Neural cell (in vitro differentiated cells): Measurements from ENCODE around the gene PCYT1B. TPM values are rescaled to one million over a fixed set of nuclear protein-coding genes. Genes with fewer than 3 reads are reported as not detected.

Source experiments
- H2AFZ ChIP-seq: fragments of 200-600, 300-800 bp; sonication (generic), shearing (Covaris generic); 2 replicates; pipeline ENCODE4 v1.6.0; 2014; ENCODE audit warnings: low read depth, mild to moderate bottlenecking, antibody characterized with exemption, low read length, moderate library complexity
- H3F3A ChIP-seq: fragments of 200-600 bp; shearing (Covaris generic); 2 replicates; pipeline ENCODE4 v1.6.1; 2016; ENCODE audit warnings: mild to moderate bottlenecking, moderate library complexity, mixed read lengths, antibody characterized with exemption, low read length; ENCODE audit not compliant: insufficient read depth, poor library complexity, severe bottlenecking
- H3K27ac ChIP-seq: fragments of 200-600, 300-800 bp; sonication (generic), shearing (Covaris generic); 2 replicates; pipeline ENCODE4 v1.5.1; 2014; ENCODE audit warnings: mild to moderate bottlenecking, low read length, moderate library complexity
- H3K27me3 ChIP-seq: fragments of 300-800, 200-600 bp; sonication (generic), shearing (Covaris generic); 2 replicates; pipeline ENCODE4 v1.6.0; 2014; ENCODE audit warnings: mild to moderate bottlenecking, low read depth, low read length, moderate library complexity; ENCODE audit not compliant: insufficient read depth
- H3K36me3 ChIP-seq: fragments of 300-800, 200-600 bp; sonication (generic), shearing (Covaris generic); 2 replicates; pipeline ENCODE4 v1.5.1; 2014; ENCODE audit warnings: mild to moderate bottlenecking, antibody characterized with exemption, low read length, moderate library complexity; ENCODE audit not compliant: insufficient read depth
- H3K4me2 ChIP-seq: fragments of 300-800, 200-600 bp; sonication (generic), shearing (Covaris generic); 2 replicates; pipeline ENCODE4 v1.6.0; 2014; ENCODE audit warnings: mild to moderate bottlenecking, low read length
- H3K4me3 ChIP-seq: fragments of 300-800, 200-600 bp; sonication (generic), shearing (Covaris generic); 2 replicates; pipeline ENCODE4 v1.5.1; 2014; ENCODE audit warnings: mild to moderate bottlenecking, low read length, moderate library complexity
- H3K79me2 ChIP-seq: fragments of 200-600 bp; shearing (Covaris generic); replicated peaks from 2 replicates; pipeline ENCODE4 v1.6.0; 2014; ENCODE audit warnings: mild to moderate bottlenecking, low read length, moderate library complexity; ENCODE audit not compliant: insufficient read depth
- H3K9ac ChIP-seq: fragments of 300-800, 200-600 bp; sonication (generic), shearing (Covaris generic); 2 replicates; pipeline ENCODE4 v1.6.1; 2016; ENCODE audit warnings: mild to moderate bottlenecking, low read length, mixed read lengths
- H3K9me2 ChIP-seq: fragments of 200-600 bp; shearing (Covaris generic); 2 replicates; pipeline ENCODE4 v1.6.1; 2016; ENCODE audit warnings: mild to moderate bottlenecking, low read length, mixed read lengths; ENCODE audit not compliant: insufficient read depth
- H3K9me3 ChIP-seq: fragments of 200-600, 300-800 bp; sonication (generic), shearing (Covaris generic); 2 replicates; pipeline ENCODE4 v1.6.1; 2016; ENCODE audit warnings: mild to moderate bottlenecking, mixed run types, low read length, moderate library complexity, mixed read lengths
- H4K20me1 ChIP-seq: fragments of 200-600 bp; shearing (Covaris generic); 2 replicates; pipeline ENCODE4 v1.6.1; 2016; ENCODE audit warnings: mild to moderate bottlenecking, mixed run types; ENCODE audit not compliant: insufficient read depth
- EP300 ChIP-seq: fragments of 450-650 bp; conservative IDR thresholded peaks from 2 replicates; pipeline ENCODE4 v1.6.1; 2014; ENCODE audit warnings: antibody characterized with exemption, mild to moderate bottlenecking, moderate library complexity; ENCODE audit not compliant: poor library complexity, severe bottlenecking
- EZH2 ChIP-seq: fragments of 200-600, 300-800 bp; shearing (Covaris generic), sonication (generic); IDR thresholded peaks from 2 replicates; pipeline ENCODE4 v1.6.1; 2014; ENCODE audit warnings: antibody characterized with exemption, low read length, borderline replicate concordance, mild to moderate bottlenecking; ENCODE audit not compliant: insufficient read depth, poor library complexity, severe bottlenecking
- MXI1 ChIP-seq: fragments of 450-650 bp; conservative IDR thresholded peaks from 2 replicates; pipeline ENCODE4 v1.6.1; 2014; ENCODE audit warnings: antibody characterized with exemption, mild to moderate bottlenecking; ENCODE audit not compliant: poor library complexity, severe bottlenecking
- POLR2AphosphoS5 ChIP-seq: IDR thresholded peaks from 2 replicates; pipeline ENCODE4 v1.6.1; 2012
- RAD21 ChIP-seq: fragments of 450-650 bp; conservative IDR thresholded peaks from 2 replicates; pipeline ENCODE4 v1.6.1; 2014; ENCODE audit warnings: antibody characterized with exemption, mild to moderate bottlenecking, moderate library complexity
- SMC3 ChIP-seq: fragments of 450-650 bp; conservative IDR thresholded peaks from 2 replicates; pipeline ENCODE4 v1.6.1; 2014; ENCODE audit warnings: antibody characterized with exemption, mild to moderate bottlenecking, moderate library complexity; ENCODE audit not compliant: poor library complexity
- TAF1 ChIP-seq: IDR thresholded peaks from 2 replicates; pipeline ENCODE4 v1.6.1; 2012; ENCODE audit warnings: low read depth
- polyA plus RNA-seq: library from polyadenylated mRNA; depleted of rRNA; stranded (reverse); fragments of >200 nt; gene quantifications from 2 replicates; pipeline ENCODE4 v1.2.3, GENCODE V29; 2014
- TF ChIP-seq, protein P1 (sequence below): fragments of 450-650 bp; IDR thresholded peaks from 2 replicates; pipeline ENCODE4 v1.5.1; 2014; ENCODE audit warnings: antibody characterized with exemption, mild to moderate bottlenecking, moderate library complexity; ENCODE audit not compliant: poor library complexity, severe bottlenecking
- TF ChIP-seq, protein P2 (sequence below): IDR thresholded peaks from 2 replicates; pipeline ENCODE4 v1.6.1; 2012; ENCODE audit warnings: borderline replicate concordance

Gene PCYT1B
- polyA plus RNA-seq, 1 donor from 2014 or later = 10.6 TPM

DNA sequence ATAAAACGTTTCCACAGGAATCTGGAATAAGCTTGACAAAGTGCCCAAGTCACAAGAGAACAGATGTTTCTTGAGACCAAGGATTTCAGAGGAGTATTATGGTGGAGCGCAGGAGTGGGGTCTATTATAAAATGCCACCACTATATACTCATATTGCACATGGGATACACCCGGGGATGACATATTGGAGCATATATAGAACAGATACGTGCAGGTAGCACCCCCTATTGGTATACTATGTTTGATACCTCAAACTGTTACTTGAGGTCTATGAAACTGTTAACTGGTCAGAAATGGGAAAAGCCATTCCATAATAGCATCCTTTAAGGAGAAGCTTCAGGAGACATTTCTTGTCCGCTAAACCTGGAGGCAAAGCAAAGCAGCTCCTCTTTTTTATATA, 86.0 kb downstream of the PCYT1B start:
- Histone ChIP-seq H4K20me1 (no peaks in the 10 kb centered on the region), H3K9me2 (no peaks in the 10 kb centered on the region), H3K4me3 (no peak overlapping the region), H3K27ac (no peak overlapping the region), H3K36me3 (no peaks in the 10 kb centered on the region), H3K79me2 (no peaks in the 10 kb centered on the region), H3K9ac (no peak overlapping the region), H3K4me2 (no peak overlapping the region), H3F3A (no peaks in the 10 kb centered on the region), H2AFZ (no peak overlapping the region), H3K27me3 (no peaks in the 10 kb centered on the region), H3K9me3 (no peaks in the 10 kb centered on the region)
- TF ChIP-seq RAD21 (no peak), POLR2AphosphoS5 (no peak), EP300 (no peak), TAF1 (no peak)
- TF ChIP-seq, protein P1, sequence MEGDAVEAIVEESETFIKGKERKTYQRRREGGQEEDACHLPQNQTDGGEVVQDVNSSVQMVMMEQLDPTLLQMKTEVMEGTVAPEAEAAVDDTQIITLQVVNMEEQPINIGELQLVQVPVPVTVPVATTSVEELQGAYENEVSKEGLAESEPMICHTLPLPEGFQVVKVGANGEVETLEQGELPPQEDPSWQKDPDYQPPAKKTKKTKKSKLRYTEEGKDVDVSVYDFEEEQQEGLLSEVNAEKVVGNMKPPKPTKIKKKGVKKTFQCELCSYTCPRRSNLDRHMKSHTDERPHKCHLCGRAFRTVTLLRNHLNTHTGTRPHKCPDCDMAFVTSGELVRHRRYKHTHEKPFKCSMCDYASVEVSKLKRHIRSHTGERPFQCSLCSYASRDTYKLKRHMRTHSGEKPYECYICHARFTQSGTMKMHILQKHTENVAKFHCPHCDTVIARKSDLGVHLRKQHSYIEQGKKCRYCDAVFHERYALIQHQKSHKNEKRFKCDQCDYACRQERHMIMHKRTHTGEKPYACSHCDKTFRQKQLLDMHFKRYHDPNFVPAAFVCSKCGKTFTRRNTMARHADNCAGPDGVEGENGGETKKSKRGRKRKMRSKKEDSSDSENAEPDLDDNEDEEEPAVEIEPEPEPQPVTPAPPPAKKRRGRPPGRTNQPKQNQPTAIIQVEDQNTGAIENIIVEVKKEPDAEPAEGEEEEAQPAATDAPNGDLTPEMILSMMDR = no peak
- TF ChIP-seq, protein P2, sequence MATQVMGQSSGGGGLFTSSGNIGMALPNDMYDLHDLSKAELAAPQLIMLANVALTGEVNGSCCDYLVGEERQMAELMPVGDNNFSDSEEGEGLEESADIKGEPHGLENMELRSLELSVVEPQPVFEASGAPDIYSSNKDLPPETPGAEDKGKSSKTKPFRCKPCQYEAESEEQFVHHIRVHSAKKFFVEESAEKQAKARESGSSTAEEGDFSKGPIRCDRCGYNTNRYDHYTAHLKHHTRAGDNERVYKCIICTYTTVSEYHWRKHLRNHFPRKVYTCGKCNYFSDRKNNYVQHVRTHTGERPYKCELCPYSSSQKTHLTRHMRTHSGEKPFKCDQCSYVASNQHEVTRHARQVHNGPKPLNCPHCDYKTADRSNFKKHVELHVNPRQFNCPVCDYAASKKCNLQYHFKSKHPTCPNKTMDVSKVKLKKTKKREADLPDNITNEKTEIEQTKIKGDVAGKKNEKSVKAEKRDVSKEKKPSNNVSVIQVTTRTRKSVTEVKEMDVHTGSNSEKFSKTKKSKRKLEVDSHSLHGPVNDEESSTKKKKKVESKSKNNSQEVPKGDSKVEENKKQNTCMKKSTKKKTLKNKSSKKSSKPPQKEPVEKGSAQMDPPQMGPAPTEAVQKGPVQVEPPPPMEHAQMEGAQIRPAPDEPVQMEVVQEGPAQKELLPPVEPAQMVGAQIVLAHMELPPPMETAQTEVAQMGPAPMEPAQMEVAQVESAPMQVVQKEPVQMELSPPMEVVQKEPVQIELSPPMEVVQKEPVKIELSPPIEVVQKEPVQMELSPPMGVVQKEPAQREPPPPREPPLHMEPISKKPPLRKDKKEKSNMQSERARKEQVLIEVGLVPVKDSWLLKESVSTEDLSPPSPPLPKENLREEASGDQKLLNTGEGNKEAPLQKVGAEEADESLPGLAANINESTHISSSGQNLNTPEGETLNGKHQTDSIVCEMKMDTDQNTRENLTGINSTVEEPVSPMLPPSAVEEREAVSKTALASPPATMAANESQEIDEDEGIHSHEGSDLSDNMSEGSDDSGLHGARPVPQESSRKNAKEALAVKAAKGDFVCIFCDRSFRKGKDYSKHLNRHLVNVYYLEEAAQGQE = no peak

DNA sequence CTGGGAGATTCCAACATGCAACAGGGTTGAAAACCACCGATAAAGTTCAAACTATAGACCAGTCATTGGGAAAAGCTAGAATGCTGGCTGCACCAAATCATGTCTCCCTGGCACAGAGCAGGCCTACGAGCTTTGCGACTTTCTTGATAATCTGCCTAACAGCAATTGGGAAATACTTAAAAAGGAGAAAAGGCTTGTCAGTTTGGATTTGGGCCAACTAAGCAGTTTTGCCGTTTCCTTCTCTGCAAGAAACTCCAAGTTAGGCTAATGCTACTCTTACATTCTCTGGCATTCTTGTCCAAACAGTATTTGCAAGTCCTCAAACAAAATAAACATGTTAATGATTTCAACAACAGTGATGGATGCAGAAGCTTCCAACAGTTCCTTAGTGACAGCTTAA, 94.1 kb downstream of the PCYT1B start:
- Histone ChIP-seq H4K20me1 (no peaks in the 10 kb centered on the region), H3K4me3 (no peak overlapping the region), H3K9me3 (no peaks in the 10 kb centered on the region), H3K27me3 (no peaks in the 10 kb centered on the region), H3K9ac (no peak overlapping the region), H3K27ac (no peak overlapping the region), H2AFZ (no peak overlapping the region), H3K4me2 (no peak overlapping the region), H3F3A (no peaks in the 10 kb centered on the region), H3K79me2 (no peaks in the 10 kb centered on the region), H3K36me3 (no peaks in the 10 kb centered on the region), H3K9me2 (no peaks in the 10 kb centered on the region)
- TF ChIP-seq MXI1 = no peak
- no peak for TF ChIP-seq TAF1
- no peak for TF ChIP-seq EZH2
- no peak for TF ChIP-seq RAD21
- TF ChIP-seq SMC3 = no peak
- no peak for TF ChIP-seq EP300

DNA sequence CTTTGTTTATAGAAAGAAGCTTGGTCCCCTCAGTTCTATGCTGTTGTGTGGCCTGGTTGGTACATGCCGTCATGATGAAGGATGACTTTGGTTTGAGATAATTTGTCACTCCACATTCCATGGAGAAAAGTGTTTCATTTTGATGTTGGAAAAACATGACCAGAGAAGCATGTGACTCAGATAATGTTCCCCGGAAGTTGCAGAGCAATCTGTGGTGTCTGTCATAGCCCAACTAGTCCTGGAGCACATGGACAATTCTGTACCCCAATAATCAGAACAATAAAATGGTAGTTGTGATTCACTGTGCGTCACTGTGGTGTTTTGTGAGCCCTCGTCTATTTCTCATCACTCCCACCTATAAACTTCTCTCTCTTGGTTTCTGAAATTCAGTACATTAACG, 97.0 kb downstream of the PCYT1B start:
- H3K4me2 ChIP-seq = no peak overlapping the region
- TF ChIP-seq EZH2 (no peak), TAF1 (no peak), MXI1 (no peak), RAD21 (no peak), SMC3 (no peak), EP300 (no peak), POLR2AphosphoS5 (no peak)
- TF ChIP-seq, protein P1 = no peak
- TF ChIP-seq, protein P2 = no peak
- H3F3A ChIP-seq = no peaks in the 10 kb centered on the region
- H3K4me3 ChIP-seq = no peak overlapping the region
- no peaks in the 10 kb centered on the region for H3K9me3 ChIP-seq
- H3K27me3 ChIP-seq = no peaks in the 10 kb centered on the region
- no peaks in the 10 kb centered on the region for H3K9me2 ChIP-seq
- no peaks in the 10 kb centered on the region for H3K79me2 ChIP-seq
- no peak overlapping the region for H2AFZ ChIP-seq
- H3K9ac ChIP-seq = no peak overlapping the region
- no peaks in the 10 kb centered on the region for H4K20me1 ChIP-seq
- no peak overlapping the region for H3K27ac ChIP-seq
- H3K36me3 ChIP-seq = no peaks in the 10 kb centered on the region
